Vagina (tissue), 2 donors: Measurements from ENCODE around the gene ANAPC2.

Experiments
- POLR2A ChIP-seq, 2 donors: fragments of 450-650 bp; IDR thresholded peaks; one replicate each; pipeline ENCODE4 v1.6.1; 2017; ENCODE audit warnings: antibody characterized with exemption in 2 of 2, mild to moderate bottlenecking in 2 of 2, moderate library complexity in 2 of 2
- POLR2AphosphoS5 ChIP-seq, 2 donors: sonication (generic); formaldehyde crosslinking; IDR thresholded peaks; one replicate each; pipeline ENCODE4 v1.9.0; 2017; ENCODE audit warnings: antibody characterized with exemption in 2 of 2, mild to moderate bottlenecking in 2 of 2, low read depth in 1 of 2; ENCODE audit not compliant: insufficient read depth in 1 of 2
- TF ChIP-seq, protein P1 (sequence below), 3 experiments: fragments of 450-650 bp in 2 of 3; fragments of 200-600 bp in 1 of 3; sonication (generic) in 1 of 3; IDR thresholded peaks; one replicate each; pipeline ENCODE4 v1.5.1; 2017 to 2019; ENCODE audit warnings: antibody characterized with exemption in 3 of 3, mild to moderate bottlenecking in 2 of 3, moderate library complexity in 2 of 3

DNA sequence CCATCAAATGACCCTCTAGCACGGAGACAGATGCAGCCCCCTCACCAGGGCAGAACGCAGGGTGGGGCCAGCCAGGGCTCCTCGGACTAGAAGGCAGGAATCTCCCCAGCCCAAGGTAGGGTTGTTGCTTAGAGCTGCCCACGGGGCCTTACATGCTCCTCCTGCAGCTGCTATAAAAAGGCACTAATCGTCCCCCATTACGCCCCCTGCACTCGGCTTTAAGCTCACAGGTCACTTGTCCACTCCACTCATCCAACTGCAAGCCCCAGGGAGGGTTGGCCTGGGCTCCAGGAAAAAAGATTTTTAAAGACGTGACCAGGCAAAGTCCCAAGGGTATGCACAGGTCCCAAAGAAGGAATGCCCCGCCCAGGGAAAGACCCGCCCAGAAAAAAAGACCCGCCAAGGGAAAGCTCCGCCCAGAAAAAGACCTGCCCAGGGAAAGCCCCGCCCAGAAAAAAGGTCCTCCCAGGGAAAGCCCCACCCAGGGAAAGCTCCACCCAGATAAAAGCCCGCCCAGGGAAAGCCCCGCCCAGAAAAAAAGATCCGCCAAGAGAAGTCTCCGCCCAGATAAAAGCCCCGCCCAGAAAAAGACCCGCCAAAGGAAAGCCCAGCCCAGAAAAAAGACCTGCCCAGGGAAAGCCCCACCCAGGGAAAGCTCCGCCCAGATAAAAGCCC is 38.3 kb downstream of the ANAPC2 start:
- TF ChIP-seq, protein P1, sequence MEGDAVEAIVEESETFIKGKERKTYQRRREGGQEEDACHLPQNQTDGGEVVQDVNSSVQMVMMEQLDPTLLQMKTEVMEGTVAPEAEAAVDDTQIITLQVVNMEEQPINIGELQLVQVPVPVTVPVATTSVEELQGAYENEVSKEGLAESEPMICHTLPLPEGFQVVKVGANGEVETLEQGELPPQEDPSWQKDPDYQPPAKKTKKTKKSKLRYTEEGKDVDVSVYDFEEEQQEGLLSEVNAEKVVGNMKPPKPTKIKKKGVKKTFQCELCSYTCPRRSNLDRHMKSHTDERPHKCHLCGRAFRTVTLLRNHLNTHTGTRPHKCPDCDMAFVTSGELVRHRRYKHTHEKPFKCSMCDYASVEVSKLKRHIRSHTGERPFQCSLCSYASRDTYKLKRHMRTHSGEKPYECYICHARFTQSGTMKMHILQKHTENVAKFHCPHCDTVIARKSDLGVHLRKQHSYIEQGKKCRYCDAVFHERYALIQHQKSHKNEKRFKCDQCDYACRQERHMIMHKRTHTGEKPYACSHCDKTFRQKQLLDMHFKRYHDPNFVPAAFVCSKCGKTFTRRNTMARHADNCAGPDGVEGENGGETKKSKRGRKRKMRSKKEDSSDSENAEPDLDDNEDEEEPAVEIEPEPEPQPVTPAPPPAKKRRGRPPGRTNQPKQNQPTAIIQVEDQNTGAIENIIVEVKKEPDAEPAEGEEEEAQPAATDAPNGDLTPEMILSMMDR (IDR thresholded peaks at IDR 0.05): no peak
- TF ChIP-seq POLR2AphosphoS5 (IDR thresholded peaks at IDR 0.05; ENCODE audit: insufficient read depth in 1 of 2, low read depth in 1 of 2) (no peak), POLR2A (IDR thresholded peaks at IDR 0.05) (no peak)
